Retinal pigment epithelial cell (primary cell): ENCODE data around the gene NEGR1.

ENCODE experiments used
- DNase-seq: peaks from one replicate; pipeline ENCODE4 v3.0.0-alpha.2; 2010; ENCODE audit warnings: low read depth
- H3K4me3 ChIP-seq: 2 replicates; pipeline ENCODE4 v1.5.1; 2011; ENCODE audit warnings: mild to moderate bottlenecking, low read length, control low read depth, moderate library complexity
- CTCF ChIP-seq: conservative IDR thresholded peaks from 2 replicates; pipeline ENCODE4 v1.5.1; 2011; ENCODE audit warnings: low read depth, low read length, control low read depth, inconsistent platforms

NEGR1 gene

GRCh38 chr1:71490432-71490831, 791.9 kb downstream of the NEGR1 start:
- no peak for DNase-seq
- H3K4me3 ChIP-seq = no peak overlapping the region
- TF ChIP-seq CTCF = no peak

- no peak for TF ChIP-seq CTCF
- DNase-seq = no peak
- H3K4me3 ChIP-seq = no peak overlapping the region
Observed at GRCh38 chr1:71488555-71489252, 793.6 kb downstream of the NEGR1 start.

GRCh38 chr1:71473331-71473730, 809.0 kb downstream of the NEGR1 start:
- no peak overlapping the region for H3K4me3 ChIP-seq
- no peak for DNase-seq
- no peak for TF ChIP-seq CTCF

GRCh38 chr1:71465093-71465492, 817.2 kb downstream of the NEGR1 start:
- no peak for TF ChIP-seq CTCF
- H3K4me3 ChIP-seq = no peak overlapping the region
- DNase-seq = no peak

GRCh38 chr1:71464016-71464415, 818.3 kb downstream of the NEGR1 start:
- DNase-seq = no peak
- H3K4me3 ChIP-seq = no peak overlapping the region
- TF ChIP-seq CTCF = no peak

- no peak overlapping the region for H3K4me3 ChIP-seq
- no peak for DNase-seq
- TF ChIP-seq CTCF = no peak
Observed at GRCh38 chr1:71463144-71463543, 819.2 kb downstream of the NEGR1 start.

- no peak overlapping the region for H3K4me3 ChIP-seq
- TF ChIP-seq CTCF = no peak
- no peak for DNase-seq
Observed at GRCh38 chr1:71462247-71462646, 820.1 kb downstream of the NEGR1 start.
